SK-N-SH (cell line): ENCODE results near the gene LDHA. TPM values are rescaled to one million over a fixed set of nuclear protein-coding genes. Genes with fewer than 3 reads are reported as not detected.

Experiments
- CTCF ChIA-PET: fragments of 300-600, 350-600 bp; formaldehyde crosslinking; extraction: SDS; loops from one replicate; lab custom pipeline; 2021; lab: Yijun Ruan, JAX
- POLR2A ChIA-PET: fragments of 350-600 bp; sonication (Branson Sonifier 250); formaldehyde crosslinking; extraction: SDS; loops from one replicate; lab custom pipeline; 2020; ENCODE audit warnings: antibody characterized with exemption, inconsistent platforms; lab: Yijun Ruan, JAX
- DNase-seq: peaks from one replicate; pipeline ENCODE4 v3.0.0; 2012
- H2AFZ ChIP-seq: fragments of 200-600 bp; sonication (generic); 2 replicates; pipeline ENCODE4 v1.8.1; 2016; ENCODE audit warnings: antibody characterized with exemption, mild to moderate bottlenecking, low read depth
- H3F3A ChIP-seq: fragments of 200-600 bp; sonication (generic); replicated peaks from 2 replicates; pipeline ENCODE3; 2016; ENCODE audit warnings: antibody characterized with exemption, mild to moderate bottlenecking; ENCODE audit not compliant: insufficient read depth
- H3K27ac ChIP-seq, 2 experiments: fragments of 200-500 bp in 1 of 2; fragments of 200-600 bp in 1 of 2; sonication (Bioruptor generic) in 1 of 2; sonication (generic), shearing (Covaris generic) in 1 of 2; 2 replicates each; pipeline versions ENCODE4 v1.5.1 to v1.6.1; 2014 to 2016; ENCODE audit warnings: low read depth in 2 of 2, inconsistent platforms in 1 of 2, low read length in 1 of 2, mild to moderate bottlenecking in 1 of 2, mixed read lengths in 1 of 2
- H3K27me3 ChIP-seq: fragments of 200-600 bp; sonication (generic), shearing (Covaris generic); 2 replicates; pipeline ENCODE4 v1.6.1; 2016; ENCODE audit warnings: mixed run types; ENCODE audit not compliant: insufficient read depth
- H3K36me3 ChIP-seq, 2 experiments: fragments of 200-500 bp in 1 of 2; fragments of 200-600 bp in 1 of 2; sonication (Bioruptor generic) in 1 of 2; sonication (generic) in 1 of 2; replicated peaks in 1 of 2; 2 replicates each; pipeline versions ENCODE3 to v1.5.1; 2014 to 2016; ENCODE audit warnings: low read length in 1 of 2, mild to moderate bottlenecking in 1 of 2; ENCODE audit not compliant: insufficient read depth in 2 of 2, control insufficient read depth in 1 of 2
- H3K4me1 ChIP-seq, 2 experiments: fragments of 200-500 bp in 1 of 2; fragments of 200-600 bp in 1 of 2; sonication (Bioruptor generic) in 1 of 2; sonication (generic), shearing (Covaris generic) in 1 of 2; 2 replicates each; pipeline versions ENCODE4 v1.5.1 to v1.6.1; 2014 to 2016; ENCODE audit warnings: low read depth in 1 of 2, low read length in 1 of 2, mixed run types in 1 of 2; ENCODE audit not compliant: insufficient read depth in 2 of 2, control insufficient read depth in 1 of 2
- H3K4me2 ChIP-seq: fragments of 200-600 bp; sonication (generic), shearing (Covaris generic); 2 replicates; pipeline ENCODE4 v1.6.1; 2017; ENCODE audit warnings: mixed run types
- H3K4me3 ChIP-seq, 2 experiments: fragments of 200-500 bp in 1 of 2; fragments of 200-600 bp in 1 of 2; sonication (Bioruptor generic) in 1 of 2; sonication (generic), shearing (Covaris generic) in 1 of 2; 2 replicates each; pipeline versions ENCODE4 v1.5.1 to v1.8.1; 2014 to 2016; ENCODE audit warnings: low read depth in 2 of 2, inconsistent platforms in 1 of 2, low read length in 1 of 2, mild to moderate bottlenecking in 1 of 2, mixed read lengths in 1 of 2, moderate library complexity in 1 of 2
- H3K79me2 ChIP-seq: fragments of 200-600 bp; sonication (generic); 2 replicates; pipeline ENCODE4 v1.8.1; 2017; ENCODE audit warnings: mild to moderate bottlenecking; ENCODE audit not compliant: insufficient read depth
- H3K9ac ChIP-seq: fragments of 200-600 bp; sonication (generic); 2 replicates; pipeline ENCODE4 v1.6.1; 2017; ENCODE audit warnings: mixed run types
- H3K9me2 ChIP-seq: fragments of 200-600 bp; sonication (generic); 2 replicates; pipeline ENCODE4 v1.6.1; 2017; ENCODE audit warnings: mixed run types
- H3K9me3 ChIP-seq: fragments of 200-600 bp; sonication (generic); 2 replicates; pipeline ENCODE4 v1.6.1; 2017; ENCODE audit warnings: mixed run types, mild to moderate bottlenecking, moderate library complexity
- H4K20me1 ChIP-seq: fragments of 200-600 bp; sonication (generic); 2 replicates; pipeline ENCODE4 v1.6.1; 2017; ENCODE audit warnings: mild to moderate bottlenecking, mixed run types; ENCODE audit not compliant: insufficient read depth
- CTCF ChIP-seq: fragments of 200-600 bp; sonication (generic); IDR thresholded peaks from 2 replicates; pipeline ENCODE4 v1.6.1; 2017; ENCODE audit warnings: antibody characterized with exemption, mild to moderate bottlenecking, moderate library complexity
- ELF1 ChIP-seq: IDR thresholded peaks from 2 replicates; pipeline ENCODE4 v1.4.0; 2012
- EP300 ChIP-seq, 2 experiments: IDR thresholded peaks; 2 replicates each; pipeline versions ENCODE4 v1.4.0 to v1.6.1; 2012; ENCODE audit warnings: borderline replicate concordance in 1 of 2, low read depth in 1 of 2, low read length in 1 of 2
- FOSL2 ChIP-seq: IDR thresholded peaks from 2 replicates; pipeline ENCODE4 v1.4.0; 2012; ENCODE audit warnings: low read depth, mild to moderate bottlenecking, moderate library complexity, borderline replicate concordance
- FOXM1 ChIP-seq: IDR thresholded peaks from 2 replicates; pipeline ENCODE4 v1.4.0; 2012; ENCODE audit warnings: low read depth, mild to moderate bottlenecking
- GABPA ChIP-seq: IDR thresholded peaks from 2 replicates; pipeline ENCODE4 v1.4.0; 2012; ENCODE audit warnings: low read depth, mild to moderate bottlenecking
- MAX ChIP-seq: IDR thresholded peaks from 2 replicates; pipeline ENCODE4 v1.4.0; 2012; ENCODE audit warnings: low read depth
- NRF1 ChIP-seq: IDR thresholded peaks from 2 replicates; pipeline ENCODE4 v1.6.1; 2012; ENCODE audit warnings: low read depth, mild to moderate bottlenecking, low read length
- REST ChIP-seq: IDR thresholded peaks from 2 replicates; pipeline ENCODE4 v1.6.1; 2012; ENCODE audit warnings: mild to moderate bottlenecking, low read depth, low read length, moderate library complexity
- RFX5 ChIP-seq: IDR thresholded peaks from 2 replicates; pipeline ENCODE4 v1.6.1; 2012; ENCODE audit warnings: mild to moderate bottlenecking, improper control_type of control experiment, low read length
- SIN3A ChIP-seq: IDR thresholded peaks from 2 replicates; pipeline ENCODE4 v1.6.1; 2012; ENCODE audit warnings: low read depth, mild to moderate bottlenecking, low read length, moderate library complexity, borderline replicate concordance
- SMC3 ChIP-seq: IDR thresholded peaks from 2 replicates; pipeline ENCODE4 v1.6.1; 2012; ENCODE audit warnings: low read depth, low read length, improper control_type of control experiment
- TEAD4 ChIP-seq: IDR thresholded peaks from 2 replicates; pipeline ENCODE4 v1.4.0; 2012; ENCODE audit warnings: mild to moderate bottlenecking, borderline replicate concordance; ENCODE audit not compliant: insufficient read depth
- USF2 ChIP-seq: fragments of 150-350 bp; IDR thresholded peaks from 2 replicates; pipeline ENCODE4 v1.6.1; 2017; ENCODE audit warnings: antibody characterized with exemption, low read length, low read depth, borderline replicate concordance
- YY1 ChIP-seq: IDR thresholded peaks from 2 replicates; pipeline ENCODE4 v1.4.0; 2012; ENCODE audit warnings: low read depth, mild to moderate bottlenecking
- ZBTB33 ChIP-seq: IDR thresholded peaks from 2 replicates; pipeline ENCODE4 v1.4.0; 2012; ENCODE audit warnings: low read depth, borderline replicate concordance
- WGBS: methylation state at CpG from one replicate; pipeline ENCODE4 v1.1.6; 2017; ENCODE audit warnings: low lambda C conversion rate; 5-methylcytosine and 5-hydroxymethylcytosine counted together
- polyA plus RNA-seq, 3 experiments: library from polyadenylated mRNA; depleted of rRNA; stranded (reverse); fragments of >200 nt; gene quantifications; 2 replicates each; pipeline ENCODE4 v1.2.3, GENCODE V29; 2012

LDHA gene
- polyA plus RNA-seq, 1 of the 3 experiments (the other 2 are of a cell fraction): 524 TPM

- TF ChIP-seq FOSL2 (no peak), ZBTB33 (no peak)
Measured at GRCh38 chr11:18392434-18393321, 1.7 kb upstream of the LDHA start (continued).

GRCh38 chr11:18393581-18394274 is 635 bp upstream of the LDHA start:
- H3K27me3 ChIP-seq: no peaks in the 10 kb centered on the region
- H3K36me3 ChIP-seq: peaks cover 19 to 28% of the 10 kb centered on the region in 2 experiments
- peak overlapping the region; percentile 84 to 98 for H3K4me3 ChIP-seq
- H2AFZ ChIP-seq: peak overlapping the region; percentile 79
- ChIA-PET CTCF (interaction anchor here (1.4 kb wide), 1 partner anchor 10 kb away, joined by 3 read pairs; no protein-coding TSS in a partner anchor), POLR2A (interaction anchor here (1.2 to 4.0 kb wide), 8 partner anchors 8 to 312 kb away, joined by 3 to 45 read pairs (median 8); partner anchors contain the start of genes GTF2H1 and HPS5)
- no peaks in the 10 kb centered on the region for H3K9me3 ChIP-seq
- H4K20me1 ChIP-seq: peaks cover 32% of the 10 kb centered on the region
- H3K4me2 ChIP-seq: peak overlapping the region; percentile 97
- peak overlapping the region; percentile 83 to 89 for H3K27ac ChIP-seq
- peaks cover 12% of the 10 kb centered on the region in 2 experiments; a peak in 3 of 4 replicates for H3K4me1 ChIP-seq
- no peak for DNase-seq
- H3K79me2 ChIP-seq: peaks cover 47% of the 10 kb centered on the region
- no peaks in the 10 kb centered on the region for H3K9me2 ChIP-seq
- 84% methylated on average over 22 of the region's 22 CpGs for WGBS
- peaks cover 37% of the 10 kb centered on the region for H3F3A ChIP-seq
- H3K9ac ChIP-seq: peak overlapping the region; percentile 99
- TF ChIP-seq MAX (no peak), SMC3 (no peak), NRF1 (no peak), YY1 (no peak), TEAD4 (no peak), GABPA (no peak), EP300 (IDR thresholded peaks at IDR 0.05; ENCODE audit: borderline replicate concordance in 1 of 2, low read depth in 1 of 2, low read length in 1 of 2) (no peak), USF2 (no peak), ZBTB33 (no peak), CTCF (no peak), ELF1 (no peak), REST (no peak), SIN3A (no peak), FOXM1 (no peak), RFX5 (no peak)
